ENCODE results near the gene LRRK1.

LRRK1 gene

GRCh38 chr15:100995471-100996430, 76.6 kb downstream of the LRRK1 start:
- FAIRE-seq = no peak
- no peak for DNase-seq (ENCODE audit: insufficient read length, low spot score)
- TF ChIP-seq TAF1 (IDR thresholded peaks at IDR 0.05; ENCODE audit: low read depth, low read length) = no peak

- DNase-seq (ENCODE audit: insufficient read length, low spot score) (no peak), FAIRE-seq (no peak)
- TF ChIP-seq PAX5 (IDR thresholded peaks at IDR 0.05; ENCODE audit: insufficient read depth, low read length, severe bottlenecking) (no peak), POU2F2 (IDR thresholded peaks at IDR 0.05; ENCODE audit: low read depth, low read length) (no peak), POLR2AphosphoS5 (IDR thresholded peaks at IDR 0.05; ENCODE audit: low read depth, low read length) (no peak), SPI1 (IDR thresholded peaks at IDR 0.05; ENCODE audit: low read depth, low read length) (no peak), POLR2A (IDR thresholded peaks at IDR 0.05; ENCODE audit: low read depth, low read length) (no peak), TAF1 (IDR thresholded peaks at IDR 0.05; ENCODE audit: low read depth, low read length) (no peak)
Observed at GRCh38 chr15:100997442-100997841, 78.3 kb downstream of the LRRK1 start.

DNA sequence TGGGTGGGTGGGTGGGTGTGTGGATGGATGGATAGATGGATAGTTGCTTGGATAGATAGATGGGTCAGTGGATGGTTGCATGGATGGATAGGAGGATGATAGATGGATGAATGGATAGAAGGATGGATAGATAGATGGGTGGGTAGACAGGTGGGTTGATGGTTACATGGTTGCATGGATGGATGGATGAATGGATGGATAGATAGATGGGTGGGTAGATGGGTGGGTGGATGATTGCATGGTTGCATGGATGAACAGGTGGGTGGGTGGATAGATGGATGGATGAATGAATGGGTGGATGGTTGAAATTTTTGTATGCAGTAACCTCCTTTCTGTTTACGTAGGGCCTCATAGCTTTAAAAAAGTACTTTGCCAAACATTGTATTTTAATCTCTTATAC, 79.5 kb downstream of the LRRK1 start:
- FAIRE-seq = no peak
- TF ChIP-seq POU2F2 (IDR thresholded peaks at IDR 0.05; ENCODE audit: low read depth, low read length) = no peak
- no peak for TF ChIP-seq SPI1 (IDR thresholded peaks at IDR 0.05; ENCODE audit: low read depth, low read length)
- DNase-seq (ENCODE audit: insufficient read length, low spot score) = no peak

- no peak for DNase-seq (ENCODE audit: insufficient read length, low spot score)
- TF ChIP-seq POU2F2 (IDR thresholded peaks at IDR 0.05; ENCODE audit: low read depth, low read length) (no peak), SPI1 (IDR thresholded peaks at IDR 0.05; ENCODE audit: low read depth, low read length) (no peak), PAX5 (IDR thresholded peaks at IDR 0.05; ENCODE audit: insufficient read depth, low read length, severe bottlenecking) (no peak), TAF1 (IDR thresholded peaks at IDR 0.05; ENCODE audit: low read depth, low read length) (no peak), POLR2A (IDR thresholded peaks at IDR 0.05; ENCODE audit: low read depth, low read length) (no peak)
- no peak for FAIRE-seq
Observed at GRCh38 chr15:100999369-100999768, 80.2 kb downstream of the LRRK1 start.

- TF ChIP-seq TAF1 (IDR thresholded peaks at IDR 0.05; ENCODE audit: low read depth, low read length) (no peak), POU2F2 (IDR thresholded peaks at IDR 0.05; ENCODE audit: low read depth, low read length) (no peak), SPI1 (IDR thresholded peaks at IDR 0.05; ENCODE audit: low read depth, low read length) (no peak), POLR2AphosphoS5 (IDR thresholded peaks at IDR 0.05; ENCODE audit: low read depth, low read length) (no peak), POLR2A (IDR thresholded peaks at IDR 0.05; ENCODE audit: low read depth, low read length) (no peak), PAX5 (IDR thresholded peaks at IDR 0.05; ENCODE audit: insufficient read depth, low read length, severe bottlenecking) (no peak)
- DNase-seq (ENCODE audit: insufficient read length, low spot score) (no peak), FAIRE-seq (no peak)
Observed at GRCh38 chr15:101000271-101000681, 81.1 kb downstream of the LRRK1 start.

DNA sequence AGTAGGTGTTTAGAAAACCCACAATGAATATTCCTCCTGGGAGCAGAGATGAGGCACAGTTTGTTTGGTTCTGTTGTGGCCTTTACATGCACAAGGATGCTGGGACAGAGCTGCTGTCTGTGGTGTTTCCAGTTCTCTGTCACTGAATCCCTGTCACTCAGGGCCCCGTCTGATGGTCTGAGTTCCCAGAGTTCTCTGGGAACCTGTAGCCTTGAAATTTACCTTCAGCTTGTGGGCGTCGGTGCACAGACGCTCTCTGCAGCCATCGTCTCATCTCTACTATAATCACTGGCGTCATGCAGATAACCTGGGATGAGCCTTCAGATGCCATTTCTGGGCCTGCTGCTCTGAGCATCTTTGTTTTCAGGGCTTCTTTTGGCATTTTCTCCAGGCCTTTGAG, 81.9 kb downstream of the LRRK1 start:
- FAIRE-seq = no peak
- TF ChIP-seq PAX5 (IDR thresholded peaks at IDR 0.05; ENCODE audit: insufficient read depth, low read length, severe bottlenecking) (no peak), POU2F2 (IDR thresholded peaks at IDR 0.05; ENCODE audit: low read depth, low read length) (no peak), POLR2A (IDR thresholded peaks at IDR 0.05; ENCODE audit: low read depth, low read length) (no peak)
- no peak for DNase-seq (ENCODE audit: insufficient read length, low spot score)

DNA sequence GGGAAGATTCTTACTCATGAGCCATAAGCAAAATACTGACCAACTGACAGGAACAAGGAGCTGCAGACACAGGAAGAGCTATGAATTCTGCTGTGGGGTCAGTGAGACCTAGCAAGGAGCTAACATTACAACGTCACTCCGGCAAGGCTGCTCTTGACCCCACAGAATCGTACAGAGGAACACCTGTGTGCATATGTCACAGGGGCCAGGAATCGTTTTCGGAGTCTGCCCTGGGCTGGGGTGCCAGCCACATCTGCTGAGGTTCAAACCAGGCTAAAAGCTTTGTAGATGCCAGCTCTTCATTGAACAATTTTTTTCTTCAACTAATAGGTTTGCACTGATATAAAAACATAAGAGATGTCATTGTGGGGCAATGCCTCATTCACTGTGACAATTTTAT, 82.6 kb downstream of the LRRK1 start:
- no peak for DNase-seq (ENCODE audit: insufficient read length, low spot score)
- FAIRE-seq = no peak
- TF ChIP-seq SPI1 (IDR thresholded peaks at IDR 0.05; ENCODE audit: low read depth, low read length) (no peak), PAX5 (IDR thresholded peaks at IDR 0.05; ENCODE audit: insufficient read depth, low read length, severe bottlenecking) (no peak), POU2F2 (IDR thresholded peaks at IDR 0.05; ENCODE audit: low read depth, low read length) (no peak), POLR2AphosphoS5 (IDR thresholded peaks at IDR 0.05; ENCODE audit: low read depth, low read length) (no peak), TAF1 (IDR thresholded peaks at IDR 0.05; ENCODE audit: low read depth, low read length) (no peak), POLR2A (IDR thresholded peaks at IDR 0.05; ENCODE audit: low read depth, low read length) (no peak)

GRCh38 chr15:101003081-101003480, 83.9 kb downstream of the LRRK1 start:
- FAIRE-seq (no peak), DNase-seq (ENCODE audit: insufficient read length, low spot score) (no peak)
- TF ChIP-seq POLR2AphosphoS5 (IDR thresholded peaks at IDR 0.05; ENCODE audit: low read depth, low read length) = no peak
- TF ChIP-seq TAF1 (IDR thresholded peaks at IDR 0.05; ENCODE audit: low read depth, low read length) = no peak
- no peak for TF ChIP-seq SPI1 (IDR thresholded peaks at IDR 0.05; ENCODE audit: low read depth, low read length)
- TF ChIP-seq PAX5 (IDR thresholded peaks at IDR 0.05; ENCODE audit: insufficient read depth, low read length, severe bottlenecking) = no peak

- no peak for TF ChIP-seq POLR2AphosphoS5 (IDR thresholded peaks at IDR 0.05; ENCODE audit: low read depth, low read length)
- TF ChIP-seq TAF1 (IDR thresholded peaks at IDR 0.05; ENCODE audit: low read depth, low read length) = no peak
- TF ChIP-seq SPI1 (IDR thresholded peaks at IDR 0.05; ENCODE audit: low read depth, low read length) = no peak
- TF ChIP-seq POLR2A (IDR thresholded peaks at IDR 0.05; ENCODE audit: low read depth, low read length) = no peak
- TF ChIP-seq PAX5 (IDR thresholded peaks at IDR 0.05; ENCODE audit: insufficient read depth, low read length, severe bottlenecking) = no peak
- no peak for TF ChIP-seq POU2F2 (IDR thresholded peaks at IDR 0.05; ENCODE audit: low read depth, low read length)
- DNase-seq (ENCODE audit: insufficient read length, low spot score) (no peak), FAIRE-seq (no peak)
Observed at GRCh38 chr15:101003706-101004105, 84.5 kb downstream of the LRRK1 start.

DNA sequence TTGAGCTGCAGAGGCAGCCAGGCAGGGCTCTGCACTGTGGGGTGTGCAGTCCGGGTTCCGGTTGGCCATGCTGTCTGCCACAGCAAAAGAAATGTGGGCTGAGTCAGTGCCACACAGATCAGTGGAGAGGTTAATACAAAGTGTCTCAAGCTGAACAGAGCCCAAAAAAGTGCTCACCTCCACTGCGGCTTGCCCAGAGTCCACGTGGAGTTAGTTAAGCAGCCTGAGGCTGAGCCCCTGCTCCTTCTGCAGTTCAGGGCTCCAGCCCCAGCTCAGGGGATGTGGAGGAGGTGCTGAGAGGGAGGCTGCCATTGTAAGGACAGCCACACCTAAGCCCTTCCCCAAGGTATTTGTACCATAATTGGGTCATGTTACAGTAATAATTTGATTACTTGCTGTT, 85.3 kb downstream of the LRRK1 start:
- DNase-seq (ENCODE audit: insufficient read length, low spot score) (no peak), FAIRE-seq (no peak)
- TF ChIP-seq POLR2AphosphoS5 (IDR thresholded peaks at IDR 0.05; ENCODE audit: low read depth, low read length) (no peak), SPI1 (IDR thresholded peaks at IDR 0.05; ENCODE audit: low read depth, low read length) (no peak), POLR2A (IDR thresholded peaks at IDR 0.05; ENCODE audit: low read depth, low read length) (no peak), POU2F2 (IDR thresholded peaks at IDR 0.05; ENCODE audit: low read depth, low read length) (no peak), PAX5 (IDR thresholded peaks at IDR 0.05; ENCODE audit: insufficient read depth, low read length, severe bottlenecking) (no peak)

Measured in GM12891 (cell line).